GM18507 (cell line): ENCODE data around the gene NOTUM.

Experiments
- DNase-seq: peaks from one replicate; pipeline ENCODE4 v3.0.0; 2011; ENCODE audit warnings: low read depth; ENCODE audit not compliant: insufficient read length; ENCODE audit errors: extremely low spot score
- FAIRE-seq: peaks from 2 replicates; lab custom pipeline; 2011; peaks lifted over from hg19 to GRCh38; lab: Jason Lieb, UNC

NOTUM gene

GRCh38 chr17:81944858-81945257 lies 16.1 kb downstream of the NOTUM start:
- FAIRE-seq, result no peak
- DNase-seq, result no peak

GRCh38 chr17:81942167-81942553 lies 18.8 kb downstream of the NOTUM start:
- no peak for FAIRE-seq
- no peak for DNase-seq

GRCh38 chr17:81941484-81942166 lies 19.4 kb downstream of the NOTUM start:
- no peak for FAIRE-seq
- no peak for DNase-seq

- FAIRE-seq (no peak), DNase-seq (no peak)
Observed at GRCh38 chr17:81940538-81941483, 20.2 kb downstream of the NOTUM start.

- FAIRE-seq (no peak), DNase-seq (no peak)
Observed at GRCh38 chr17:81939881-81940385, 21.1 kb downstream of the NOTUM start.

GRCh38 chr17:81939218-81939617 lies 21.8 kb downstream of the NOTUM start:
- FAIRE-seq (no peak), DNase-seq (no peak)

- no peak for DNase-seq
- FAIRE-seq, result no peak
Observed at GRCh38 chr17:81935709-81936084, 25.3 kb downstream of the NOTUM start.

GRCh38 chr17:81934850-81935708 lies 25.9 kb downstream of the NOTUM start:
- DNase-seq, result no peak

GRCh38 chr17:81934098-81934757 lies 26.8 kb downstream of the NOTUM start:
- FAIRE-seq, result no peak
- DNase-seq, result no peak

More at GRCh38 chr17:81934850-81935708, 25.9 kb downstream of the NOTUM start:
- FAIRE-seq, result no peak

- DNase-seq, result no peak
- FAIRE-seq, result no peak
Observed at GRCh38 chr17:81933178-81933699, 27.7 kb downstream of the NOTUM start.

GRCh38 chr17:81932333-81932983 lies 28.5 kb downstream of the NOTUM start:
- FAIRE-seq, result no peak
- DNase-seq, result no peak

GRCh38 chr17:81931557-81932332 lies 29.2 kb downstream of the NOTUM start:
- FAIRE-seq, result no peak
- no peak for DNase-seq

GRCh38 chr17:81931189-81931556 lies 29.8 kb downstream of the NOTUM start:
- DNase-seq (no peak), FAIRE-seq (no peak)

- DNase-seq, result no peak
- FAIRE-seq, result no peak
Observed at GRCh38 chr17:81930142-81931125, 30.6 kb downstream of the NOTUM start.

- no peak for DNase-seq
- no peak for FAIRE-seq
Observed at GRCh38 chr17:81929253-81930141, 31.5 kb downstream of the NOTUM start.
